NAMALWA (cell line): Measurements from ENCODE around the gene CARMIL1.
A peak's percentile ranks its signal among the peaks of the same experiment; 100 is the strongest.
"Not testable (repeated sequence)": the region's sequence is repeated elsewhere in the genome, so short reads cannot be mapped to it uniquely, and the experiment has no call there.

Experiments
- DNase-seq: peaks from one replicate; pipeline ENCODE4 v3.0.0-alpha.2; 2015; ENCODE audit warnings: low spot score

CARMIL1 gene

DNA sequence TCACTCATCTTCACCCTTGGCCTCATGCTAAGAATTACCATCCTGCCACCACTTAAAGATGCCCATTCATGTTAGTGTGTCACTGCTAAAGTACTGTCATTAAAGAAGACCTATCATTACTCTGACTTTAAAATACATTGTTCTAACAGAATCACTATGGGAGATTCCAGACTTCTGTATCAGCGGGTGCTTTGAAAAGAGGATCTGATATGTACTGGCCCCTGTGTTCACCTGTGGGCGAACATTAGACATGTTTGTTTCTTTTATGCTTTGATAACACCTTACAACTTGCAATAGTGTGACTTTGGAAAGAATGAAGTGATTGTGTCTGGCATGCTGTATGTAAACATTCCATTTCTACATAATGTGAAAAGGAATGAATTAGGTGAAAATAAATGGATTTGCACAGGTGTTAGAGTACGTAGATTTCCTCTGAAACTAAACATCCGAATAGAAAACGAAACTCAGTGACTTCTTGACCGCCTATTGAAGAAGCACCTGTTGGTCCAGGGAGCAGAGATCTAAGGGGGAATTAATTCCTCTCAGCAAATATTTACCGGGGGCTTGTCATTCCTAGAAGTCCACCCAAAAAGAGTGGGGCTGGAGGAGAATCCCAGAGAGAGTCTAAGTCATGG lies 132.3 kb downstream of the CARMIL1 start:
- peak; percentile 16 for DNase-seq

DNA sequence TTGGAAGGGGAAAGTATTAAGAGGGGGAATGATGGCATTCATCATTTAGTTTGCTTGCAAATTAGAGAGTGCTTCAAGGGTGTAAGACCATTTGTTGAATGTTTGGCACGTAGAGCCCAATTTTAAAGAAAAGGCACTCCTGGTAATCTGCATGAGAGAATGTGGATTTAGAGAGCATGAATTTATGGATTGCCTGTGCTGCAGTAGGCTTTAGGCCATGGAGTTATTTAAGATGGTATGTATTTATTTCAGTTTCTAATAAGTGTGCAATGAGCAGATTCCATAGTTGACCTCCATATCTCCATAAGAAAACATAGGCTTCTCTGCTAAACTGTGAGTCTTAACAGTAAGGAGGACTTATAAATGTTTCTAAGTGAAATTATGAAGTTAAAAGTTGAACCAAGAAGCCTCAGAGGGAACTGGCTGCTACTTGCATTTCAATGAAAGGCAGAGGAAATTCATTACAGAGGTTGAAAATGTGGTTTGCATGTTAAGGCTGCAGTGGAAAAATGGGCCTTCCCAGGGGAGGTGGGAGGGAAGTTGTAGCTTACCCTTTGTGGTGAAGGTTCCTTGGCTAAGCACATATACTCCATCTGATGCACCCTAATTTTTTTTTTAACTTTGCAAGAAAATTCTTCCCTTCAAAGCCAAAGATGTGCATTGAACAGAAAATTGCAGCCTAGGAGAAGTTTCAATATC lies 134.2 kb downstream of the CARMIL1 start:
- DNase-seq, result no peak

- DNase-seq, result no peak
Observed at GRCh38 chr6:25414168-25414567, 135.0 kb downstream of the CARMIL1 start.

DNA sequence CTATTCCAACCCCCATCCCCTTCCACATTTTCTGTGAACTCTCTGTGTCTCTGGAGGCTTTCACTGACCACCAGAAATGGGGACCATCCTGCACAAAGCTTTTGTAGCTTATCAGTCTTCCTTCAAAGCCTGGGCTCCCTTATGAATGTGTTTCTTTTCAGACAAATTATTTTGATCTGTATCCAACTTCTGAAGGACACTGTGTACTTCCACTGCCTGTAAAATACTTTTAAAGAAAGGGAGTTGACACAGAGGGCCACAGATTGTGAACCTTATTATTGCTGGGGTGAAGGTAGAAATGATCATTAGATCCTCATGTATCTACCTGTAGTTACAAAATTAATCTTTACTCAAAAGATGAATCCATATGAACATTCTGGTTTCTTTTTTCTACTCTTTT lies 135.6 kb downstream of the CARMIL1 start:
- DNase-seq, result no peak

GRCh38 chr6:25415274-25415673 lies 136.1 kb downstream of the CARMIL1 start:
- no peak for DNase-seq

GRCh38 chr6:25415701-25416100 lies 136.5 kb downstream of the CARMIL1 start:
- no peak for DNase-seq

- no peak for DNase-seq
Observed at GRCh38 chr6:25417046-25417605, 138.0 kb downstream of the CARMIL1 start.

- no peak for DNase-seq
Observed at GRCh38 chr6:25418454-25419052, 139.4 kb downstream of the CARMIL1 start.

GRCh38 chr6:25419879-25420278 lies 140.7 kb downstream of the CARMIL1 start:
- no peak for DNase-seq

DNA sequence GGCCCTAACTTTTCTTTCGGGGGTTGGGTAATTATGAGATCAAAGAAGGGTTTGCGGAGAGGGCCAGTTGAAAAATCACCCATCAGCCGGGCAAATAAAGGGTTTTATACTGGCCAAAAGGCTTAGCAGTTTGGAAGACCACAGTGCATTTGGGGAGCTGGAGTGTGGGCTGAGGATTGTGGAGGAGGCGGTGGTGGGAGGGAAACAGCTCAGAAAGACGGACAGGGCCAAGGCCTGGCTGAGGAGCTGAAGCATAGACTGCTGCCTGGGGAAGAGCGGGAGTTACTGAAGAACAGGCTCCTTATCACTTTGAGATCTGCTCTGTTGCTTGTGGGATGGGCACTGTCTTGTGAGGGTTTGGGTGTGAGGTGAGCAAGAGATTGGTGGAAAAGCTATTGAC lies 144.2 kb downstream of the CARMIL1 start:
- no peak for DNase-seq

DNA sequence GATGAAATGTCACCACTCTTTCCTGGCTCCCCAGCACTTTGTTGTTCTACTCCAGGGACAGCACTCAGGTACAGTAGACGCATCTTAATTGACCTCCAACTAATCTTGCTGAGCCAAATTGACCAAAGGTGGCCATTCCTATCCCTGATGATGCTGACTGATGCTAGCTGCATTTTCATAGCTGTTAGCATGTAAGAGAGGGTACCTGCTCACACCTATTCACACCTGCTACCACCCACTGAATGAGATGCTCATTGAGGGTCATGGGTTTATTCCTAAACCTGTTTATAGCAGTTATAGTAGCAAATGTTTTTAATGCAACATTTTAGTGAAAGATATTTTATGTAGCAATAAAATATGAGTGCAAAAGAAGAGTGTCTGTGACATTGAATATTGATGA lies 145.1 kb downstream of the CARMIL1 start:
- DNase-seq, result no peak

DNA sequence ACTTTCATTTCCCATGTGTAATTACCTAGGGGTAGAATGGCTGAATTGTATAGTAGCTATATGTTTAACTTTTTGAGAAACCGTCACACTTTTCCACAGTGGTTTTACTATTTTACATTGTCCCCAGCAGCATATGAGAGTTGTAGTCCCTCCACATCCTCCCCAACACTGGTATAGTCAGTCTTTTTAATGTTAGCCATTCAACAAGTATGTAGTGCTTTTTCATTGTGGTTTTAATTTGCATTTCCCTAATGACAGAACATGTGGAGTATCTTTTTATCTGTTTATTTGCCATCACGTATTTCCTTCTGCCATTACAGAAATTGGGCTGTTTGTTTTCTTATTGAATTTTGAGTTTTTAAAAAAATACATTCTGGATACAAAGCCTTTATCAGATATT lies 148.4 kb downstream of the CARMIL1 start:
- DNase-seq, result peak; percentile 14

- no peak for DNase-seq
Observed at GRCh38 chr6:25428758-25429317, 149.7 kb downstream of the CARMIL1 start.

DNA sequence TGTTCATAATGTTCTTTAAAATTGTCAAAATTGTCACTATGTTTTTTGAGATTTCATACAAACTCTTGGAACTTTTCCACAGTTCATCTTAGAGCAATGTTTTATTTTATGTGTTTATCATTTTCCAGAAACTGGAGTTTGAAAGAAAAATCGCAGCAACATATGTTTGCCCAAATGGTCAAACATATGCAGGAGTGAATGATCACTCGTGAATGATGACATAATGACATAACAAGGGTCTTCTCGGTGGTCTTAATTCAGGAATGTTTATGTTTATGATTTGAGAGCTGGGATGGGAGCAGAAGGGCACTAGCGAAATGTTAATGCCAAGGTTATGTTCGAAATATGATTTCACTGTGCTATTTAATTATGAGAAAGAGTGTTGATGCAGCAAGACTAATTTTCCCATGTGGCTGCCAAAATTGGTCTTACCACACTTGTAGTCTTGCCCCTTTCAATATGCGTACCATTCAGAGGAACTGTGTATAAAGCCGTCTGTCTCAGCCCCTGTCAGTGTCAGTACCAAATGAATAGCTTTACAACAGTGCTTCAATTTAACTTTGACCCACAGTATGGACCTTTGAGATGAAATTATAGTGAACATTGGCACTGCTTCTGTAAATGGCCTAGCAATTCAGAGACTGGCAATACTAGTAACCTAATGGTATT lies 152.3 kb downstream of the CARMIL1 start:
- peak; percentile 18 for DNase-seq

GRCh38 chr6:25431975-25432307 lies 152.8 kb downstream of the CARMIL1 start:
- no peak for DNase-seq

DNA sequence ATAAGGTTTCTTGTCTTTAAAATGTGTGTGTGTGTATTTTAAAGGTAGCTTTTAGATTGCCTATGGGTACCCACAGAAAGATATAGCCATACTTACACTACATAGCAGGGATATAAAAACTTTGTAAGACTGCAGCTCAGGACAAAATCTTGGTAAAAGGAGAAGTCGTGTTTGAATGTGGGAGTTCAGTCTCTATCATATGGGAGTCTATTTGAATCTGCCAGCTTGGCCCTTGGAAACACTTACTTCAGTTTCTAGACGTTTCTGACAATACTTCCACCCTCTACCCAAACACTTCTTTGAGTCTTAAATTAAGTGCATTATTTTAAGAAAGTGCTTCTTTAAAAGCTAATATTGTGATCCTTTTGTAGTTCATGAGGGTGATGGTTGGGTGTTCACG lies 155.7 kb downstream of the CARMIL1 start:
- DNase-seq, result no peak

GRCh38 chr6:25435416-25435985 lies 156.3 kb downstream of the CARMIL1 start:
- DNase-seq, result no peak

DNA sequence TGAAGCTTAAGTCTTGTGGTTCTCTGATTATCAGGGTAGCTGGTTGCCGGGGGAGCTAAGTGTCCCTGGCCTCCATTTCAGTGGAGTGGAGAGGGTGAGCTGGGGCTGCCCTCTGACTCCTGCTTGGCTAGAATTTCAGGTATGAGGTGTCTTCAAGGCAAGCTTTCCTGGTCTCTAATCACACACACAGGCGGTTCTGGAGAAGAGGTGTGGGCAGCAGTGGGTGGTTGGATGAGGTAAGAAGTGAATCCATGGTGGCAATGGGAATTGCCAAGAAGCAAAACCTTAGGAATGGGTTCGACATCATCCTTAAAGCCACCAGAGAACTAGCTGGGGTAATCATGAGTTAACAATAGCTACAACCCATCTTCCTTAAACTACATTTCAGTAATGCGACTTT lies 157.6 kb downstream of the CARMIL1 start:
- no peak for DNase-seq

GRCh38 chr6:25439368-25439767 lies 160.2 kb downstream of the CARMIL1 start:
- DNase-seq, result no peak

DNA sequence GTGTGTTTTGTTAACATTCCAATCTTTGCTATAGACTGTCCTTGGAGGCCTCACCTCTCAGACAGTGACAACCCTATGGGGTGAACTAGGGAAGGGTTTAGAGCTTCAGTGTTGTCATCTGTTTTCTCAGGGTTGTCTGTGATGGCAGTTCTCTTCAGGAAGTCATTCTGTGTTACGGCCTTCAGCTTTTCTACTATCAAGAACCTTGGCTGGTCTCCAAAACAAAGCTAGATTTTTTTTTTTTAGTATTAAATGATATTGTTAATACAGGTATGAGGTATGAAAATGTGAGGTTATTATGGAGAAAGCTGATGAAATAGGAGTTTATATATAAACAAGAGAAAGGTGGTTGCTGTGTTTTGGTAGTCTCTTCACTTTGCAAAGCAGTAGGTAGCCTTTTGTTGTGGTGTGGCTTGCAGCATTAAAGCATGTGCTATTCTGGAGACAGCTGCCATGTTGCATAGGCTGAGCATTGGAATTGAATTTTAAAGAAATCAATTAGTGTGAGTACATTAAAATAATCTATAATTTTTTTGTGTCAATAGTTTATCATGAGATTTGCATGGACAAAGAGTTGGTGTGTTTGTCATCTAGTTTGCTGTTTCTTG lies 162.6 kb downstream of the CARMIL1 start:
- DNase-seq, result no peak

DNA sequence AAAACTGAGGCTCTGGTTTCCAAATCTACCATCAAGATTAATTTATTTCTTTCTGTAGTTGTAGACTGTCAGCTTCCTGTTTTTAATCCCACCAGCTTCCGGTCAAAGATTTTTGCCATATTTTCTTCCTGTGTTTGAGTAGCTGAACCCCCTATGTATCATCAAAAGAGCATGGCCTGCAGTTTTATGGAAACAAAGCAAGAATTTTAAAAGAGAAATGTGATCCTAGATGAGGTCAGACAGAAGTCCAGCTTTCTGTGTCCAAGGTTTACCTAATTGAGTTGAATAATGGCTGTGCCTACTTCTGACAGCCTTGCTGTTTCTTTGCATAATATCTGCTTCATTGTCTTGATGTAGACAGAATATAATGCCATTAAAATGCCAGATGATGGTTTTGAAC lies 163.7 kb downstream of the CARMIL1 start:
- no peak for DNase-seq

DNA sequence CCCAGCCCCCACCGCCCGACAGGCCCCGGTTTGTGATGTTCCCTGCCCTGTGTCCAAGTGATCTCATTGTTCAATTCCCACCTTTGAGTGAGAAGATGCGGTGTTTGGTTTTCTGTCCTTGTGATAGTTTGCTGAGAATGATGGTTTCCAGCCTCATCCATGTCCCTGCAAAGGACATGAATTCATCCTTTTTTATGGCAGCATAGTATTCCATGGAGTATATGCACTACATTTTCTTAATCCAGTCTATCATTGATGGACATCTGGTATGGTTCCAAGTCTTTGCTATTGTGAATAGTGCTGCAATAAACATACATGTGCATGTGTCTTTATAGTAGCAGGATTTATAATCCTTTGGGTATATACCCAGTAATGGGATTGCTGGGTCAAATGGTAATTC lies 165.3 kb downstream of the CARMIL1 start:
- DNase-seq, result not testable (repeated sequence)
